HL-60 (cell line): ENCODE measurements around the gene EEF2.

Experiments used
- POLR2AphosphoS5 ChIP-seq: IDR thresholded peaks from 2 replicates; pipeline ENCODE4 v1.6.1; 2012; ENCODE audit warnings: low read depth
- TF ChIP-seq, protein P1 (sequence below): IDR thresholded peaks from one replicate; pipeline ENCODE4 v1.5.1; 2011; ENCODE audit warnings: low read length, control low read depth, inconsistent platforms; ENCODE audit not compliant: insufficient read depth

GRCh38 chr19:3981736-3982681 lies 3.3 kb downstream of the EEF2 start:
- TF ChIP-seq, protein P1, sequence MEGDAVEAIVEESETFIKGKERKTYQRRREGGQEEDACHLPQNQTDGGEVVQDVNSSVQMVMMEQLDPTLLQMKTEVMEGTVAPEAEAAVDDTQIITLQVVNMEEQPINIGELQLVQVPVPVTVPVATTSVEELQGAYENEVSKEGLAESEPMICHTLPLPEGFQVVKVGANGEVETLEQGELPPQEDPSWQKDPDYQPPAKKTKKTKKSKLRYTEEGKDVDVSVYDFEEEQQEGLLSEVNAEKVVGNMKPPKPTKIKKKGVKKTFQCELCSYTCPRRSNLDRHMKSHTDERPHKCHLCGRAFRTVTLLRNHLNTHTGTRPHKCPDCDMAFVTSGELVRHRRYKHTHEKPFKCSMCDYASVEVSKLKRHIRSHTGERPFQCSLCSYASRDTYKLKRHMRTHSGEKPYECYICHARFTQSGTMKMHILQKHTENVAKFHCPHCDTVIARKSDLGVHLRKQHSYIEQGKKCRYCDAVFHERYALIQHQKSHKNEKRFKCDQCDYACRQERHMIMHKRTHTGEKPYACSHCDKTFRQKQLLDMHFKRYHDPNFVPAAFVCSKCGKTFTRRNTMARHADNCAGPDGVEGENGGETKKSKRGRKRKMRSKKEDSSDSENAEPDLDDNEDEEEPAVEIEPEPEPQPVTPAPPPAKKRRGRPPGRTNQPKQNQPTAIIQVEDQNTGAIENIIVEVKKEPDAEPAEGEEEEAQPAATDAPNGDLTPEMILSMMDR: no peak
- peak; percentile 14; the same call in 1 of the 2 replicates for TF ChIP-seq POLR2AphosphoS5
